Jurkat, Clone E6-1 (cell line): ENCODE data around the gene SARS1.
"Not testable (repeated sequence)": the region's sequence is repeated elsewhere in the genome, so short reads cannot be mapped to it uniquely, and the experiment has no call there.

Experiments
- DNase-seq: peaks from one replicate; pipeline ENCODE4 v3.0.0-alpha.2; 2011; ENCODE audit warnings: low read depth, low spot score
- H3K4me3 ChIP-seq: 2 replicates; pipeline ENCODE4 v1.5.1; 2011; ENCODE audit warnings: mild to moderate bottlenecking, low read length, control low read depth, moderate library complexity

Gene SARS1

DNA sequence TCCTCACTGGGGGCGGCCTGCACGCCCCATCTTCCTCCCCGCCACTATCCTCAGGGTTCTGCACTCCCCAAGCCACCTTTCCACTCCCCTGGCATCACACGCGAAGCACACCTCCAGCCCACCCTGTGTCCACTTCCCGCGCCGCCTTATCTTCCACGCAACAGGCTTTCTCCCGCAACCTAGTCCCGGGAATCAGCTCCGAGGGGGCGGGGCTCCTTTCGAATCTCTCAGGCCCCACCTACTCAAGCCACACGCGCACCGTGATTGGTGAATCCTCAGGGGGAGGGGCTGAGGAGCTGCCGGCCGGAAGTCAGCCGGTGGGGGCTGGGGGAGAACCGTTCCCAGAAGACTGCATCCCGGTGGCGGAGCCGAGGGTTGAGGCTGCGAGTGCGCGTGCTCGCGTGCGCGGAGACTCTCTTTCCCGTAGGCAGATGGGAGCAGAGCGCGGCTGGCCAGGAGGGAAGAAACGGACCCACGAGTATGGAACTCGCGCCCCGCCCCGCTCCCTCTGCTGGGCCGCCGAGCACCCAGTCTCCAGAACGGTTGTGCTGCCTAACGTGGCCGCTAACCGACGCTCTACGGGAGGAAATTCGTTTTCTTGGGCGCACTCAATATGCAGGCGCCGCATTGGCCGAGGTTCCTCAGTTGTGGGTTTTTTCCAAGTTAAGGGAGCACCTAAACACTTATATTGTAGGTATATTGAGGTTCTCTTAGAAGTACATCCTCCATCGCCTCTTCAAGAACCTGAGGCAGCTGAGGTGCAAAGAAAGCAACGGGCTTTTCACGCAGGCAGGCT is 69.4 kb downstream of the SARS1 start, which contains the start of gene PSRC1:
Gene PSRC1, minus strand, starts transcription at position 194 of the 796 bp plus-strand sequence.
- H3K4me3 ChIP-seq = peak within 1 kb of the TSS; percentile 88
- DNase-seq = peak; percentile 87

GRCh38 chr1:109283748-109284600 is 70.3 kb downstream of the SARS1 start:
- no peak for DNase-seq
- peak overlapping the region; percentile 88 for H3K4me3 ChIP-seq

- not testable (repeated sequence) for DNase-seq, H3K4me3 ChIP-seq
Measured at GRCh38 chr1:109286762-109287161, 73.0 kb downstream of the SARS1 start.
